Chondrocyte (in vitro differentiated cells): Measurements from ENCODE around the gene CXCR5. TPM values are rescaled to one million over a fixed set of nuclear protein-coding genes. Genes with fewer than 3 reads are reported as not detected.

ENCODE experiments used
- DNase-seq: peaks from one replicate; pipeline ENCODE4 v3.0.0; 2021; ENCODE audit warnings: mixed read lengths, low spot score
- H3K27ac Mint-ChIP-seq: one replicate; pipeline ENCODE4 v1.8.0; 2021; ENCODE audit warnings: mild to moderate bottlenecking, moderate library complexity, mixed read lengths; ENCODE audit not compliant: unreplicated experiment
- H3K27me3 Mint-ChIP-seq: 2 replicates; pipeline ENCODE4 v1.8.0; 2021; ENCODE audit warnings: low read depth, mixed read lengths
- H3K36me3 Mint-ChIP-seq: 2 replicates; pipeline ENCODE4 v1.8.0; 2021; ENCODE audit warnings: low read depth, mixed read lengths
- H3K4me1 Mint-ChIP-seq: 2 replicates; pipeline ENCODE4 v1.8.0; 2021; ENCODE audit warnings: low read depth, mild to moderate bottlenecking, mixed read lengths
- H3K4me3 Mint-ChIP-seq: one replicate; pipeline ENCODE4 v1.8.0; 2021; ENCODE audit warnings: mild to moderate bottlenecking, moderate library complexity, mixed read lengths; ENCODE audit not compliant: unreplicated experiment
- H3K9me3 Mint-ChIP-seq: 2 replicates; pipeline ENCODE4 v1.8.0; 2021; ENCODE audit warnings: low read depth, mixed read lengths
- CTCF ChIP-seq: fragments of 200-600 bp; sonication (generic); IDR thresholded peaks from 2 replicates; pipeline ENCODE4 v1.5.0; 2021; ENCODE audit warnings: antibody characterized with exemption, mild to moderate bottlenecking, moderate library complexity
- total RNA-seq: library from RNA; stranded (reverse); gene quantifications from 3 replicates; pipeline ENCODE4 v1.2.1, GENCODE V29; 2021

CXCR5 gene
- total RNA-seq, 1 donor from 2014 or later = 0.07 TPM

DNA sequence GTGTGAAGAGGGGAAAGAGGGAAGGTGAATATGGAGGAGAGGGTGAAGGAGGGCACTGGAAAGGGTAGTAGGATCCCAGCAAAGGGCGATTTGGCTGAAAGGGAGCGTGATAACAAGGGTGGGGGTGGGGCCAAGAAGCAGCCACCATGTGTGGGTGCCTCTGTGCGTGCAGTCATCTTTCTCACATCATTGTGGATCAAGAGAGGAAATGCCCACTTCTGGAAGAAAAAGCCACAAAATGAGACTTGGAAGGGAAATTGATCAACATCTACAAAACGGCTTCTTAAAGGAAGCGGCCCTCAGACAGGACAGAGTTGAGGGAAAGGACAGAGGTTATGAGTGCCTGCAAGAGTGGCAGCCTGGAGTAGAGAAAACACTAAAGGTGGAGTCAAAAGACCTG, 1.2 kb upstream of the CXCR5 start:
- DNase-seq = no peak
- TF ChIP-seq CTCF = no peak
- Mint-ChIP-seq H3K27ac (no peak overlapping the region), H3K36me3 (peaks cover 2% of the 10 kb centered on the region), H3K4me3 (no peak overlapping the region), H3K4me1 (peaks cover 54% of the 10 kb centered on the region), H3K9me3 (no peaks in the 10 kb centered on the region), H3K27me3 (no peaks in the 10 kb centered on the region)

DNA sequence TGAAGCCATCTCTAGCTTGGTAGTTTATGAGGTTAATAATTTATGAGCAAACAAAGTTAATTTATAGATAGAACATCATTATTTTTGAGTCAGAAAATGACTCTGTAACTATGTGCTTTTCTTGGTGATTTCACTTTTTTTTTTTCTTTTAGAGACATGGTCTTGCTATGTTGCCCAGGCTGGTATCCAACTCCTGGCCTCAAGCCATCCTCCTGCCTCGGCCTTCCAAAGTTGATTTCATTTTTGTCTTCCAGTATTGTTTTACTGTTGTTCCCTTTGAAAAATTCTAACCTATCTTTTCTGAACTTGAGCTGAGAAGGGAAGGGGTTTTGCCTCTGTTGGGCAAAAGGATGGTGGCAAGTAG, 706 bp upstream of the CXCR5 start:
- no peak for DNase-seq
- H3K4me3 Mint-ChIP-seq = no peak overlapping the region
- no peaks in the 10 kb centered on the region for H3K9me3 Mint-ChIP-seq
- peaks cover 59% of the 10 kb centered on the region for H3K4me1 Mint-ChIP-seq
- no peak for TF ChIP-seq CTCF
- H3K27ac Mint-ChIP-seq = peak overlapping the region; percentile 73
- H3K27me3 Mint-ChIP-seq = no peaks in the 10 kb centered on the region
- H3K36me3 Mint-ChIP-seq = peaks cover 2% of the 10 kb centered on the region

GRCh38 chr11:118884875-118885274, 1.2 kb downstream of the CXCR5 start:
- Mint-ChIP-seq H3K9me3 (no peaks in the 10 kb centered on the region), H3K27ac (no peak overlapping the region), H3K27me3 (no peaks in the 10 kb centered on the region), H3K4me3 (no peak overlapping the region), H3K4me1 (peaks cover 78% of the 10 kb centered on the region), H3K36me3 (peaks cover 2% of the 10 kb centered on the region)
- no peak for DNase-seq
- TF ChIP-seq CTCF = no peak

DNA sequence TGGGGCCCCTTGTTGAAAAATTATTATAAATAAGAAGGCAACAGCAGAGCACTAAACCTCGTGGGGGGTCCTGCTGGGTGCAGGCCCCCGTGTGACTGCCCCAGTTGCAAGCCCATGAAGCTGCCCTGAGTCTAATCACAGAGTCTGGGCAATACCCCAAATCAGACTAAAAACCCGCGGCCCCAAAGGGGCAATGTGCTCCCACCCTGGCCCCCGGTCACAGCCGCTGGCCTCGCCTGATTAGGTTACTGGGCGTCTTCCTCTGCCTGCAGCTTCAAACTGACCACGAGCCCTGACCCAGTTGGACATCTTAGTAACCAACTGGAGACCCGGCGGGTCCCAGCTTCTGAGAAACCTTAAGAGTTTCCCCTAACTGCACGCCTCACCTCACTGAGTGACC, 1.6 kb downstream of the CXCR5 start:
- Mint-ChIP-seq H3K27me3 (no peaks in the 10 kb centered on the region), H3K4me3 (no peak overlapping the region), H3K27ac (no peak overlapping the region), H3K9me3 (no peaks in the 10 kb centered on the region), H3K4me1 (peaks cover 82% of the 10 kb centered on the region), H3K36me3 (peaks cover under 1% of the 10 kb centered on the region)
- no peak for TF ChIP-seq CTCF
- no peak for DNase-seq

DNA sequence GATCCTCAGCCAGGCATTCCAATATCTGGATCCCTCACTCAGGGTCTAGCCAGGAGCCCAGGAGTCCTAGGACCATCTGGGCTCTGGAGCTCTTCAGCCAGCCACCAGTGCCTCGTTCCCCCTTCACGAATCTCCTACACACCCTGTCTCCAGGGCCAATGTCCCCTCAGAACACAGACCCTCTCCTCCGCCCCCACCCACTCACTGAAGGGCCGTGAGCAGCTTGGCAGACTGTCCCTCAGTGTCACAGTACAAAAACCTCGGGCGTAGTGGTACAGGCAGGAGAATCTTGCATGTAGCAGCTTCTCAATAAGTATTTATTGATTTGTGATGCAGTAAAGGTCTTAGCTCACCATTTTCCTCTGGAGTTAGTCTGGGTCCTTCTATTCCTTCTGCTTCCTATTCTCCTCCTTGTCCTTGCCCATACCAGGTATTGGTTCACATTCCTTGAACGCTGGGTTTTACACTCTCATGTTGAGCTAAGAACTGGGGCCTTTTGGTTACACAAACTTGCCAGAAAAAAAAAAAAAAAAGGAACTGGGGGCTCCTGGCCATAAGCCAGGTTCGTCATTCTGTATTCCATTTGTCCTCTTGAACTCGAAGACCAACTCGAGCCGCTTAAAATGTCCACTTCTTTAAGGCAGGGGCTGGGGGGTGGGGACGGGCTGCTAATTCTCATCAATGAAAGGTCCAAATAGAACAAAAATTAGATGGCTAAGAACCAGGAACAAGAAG, 2.3 kb downstream of the CXCR5 start:
- Mint-ChIP-seq H3K9me3 (no peaks in the 10 kb centered on the region), H3K36me3 (no peaks in the 10 kb centered on the region), H3K4me1 (peaks cover 89% of the 10 kb centered on the region), H3K27me3 (no peaks in the 10 kb centered on the region), H3K27ac (peak overlapping the region; percentile 30), H3K4me3 (no peak overlapping the region)
- DNase-seq = no peak
- TF ChIP-seq CTCF = no peak
